Sigmoid colon (tissue), 4 donors: Measurements from ENCODE around the gene MALAT1.

ENCODE experiments used
- CTCF ChIP-seq, 4 experiments: fragments of 450-650 bp in 3 of 4; fragments of 200-600 bp in 1 of 4; IDR thresholded peaks; one replicate each; pipeline ENCODE4 v1.5.1; 2016 to 2019; ENCODE audit warnings: antibody characterized with exemption in 4 of 4, mild to moderate bottlenecking in 3 of 4, moderate library complexity in 2 of 4
- EP300 ChIP-seq, 4 donors: sonication (generic); formaldehyde crosslinking; IDR thresholded peaks; one replicate each; pipeline ENCODE4 v1.6.1; 2017; ENCODE audit warnings: antibody characterized with exemption in 4 of 4

- TF ChIP-seq CTCF (IDR thresholded peaks at IDR 0.05) (peak in 1 of 4 experiments; percentile 20), EP300 (IDR thresholded peaks at IDR 0.05) (no peak)
Measured at GRCh38 chr11:65541093-65541982, 42.5 kb downstream of the MALAT1 start.
